ENCODE results near the gene CEP19. TPM values are rescaled to one million over a fixed set of nuclear protein-coding genes. Genes with fewer than 3 reads are reported as not detected.

The CEP19 gene
- total and polyA plus RNA-seq, 2 of the 8 experiments (the other 6 are each of a cell fraction or from before 2014, with no cell fraction given): 0.95 to 1.6 TPM

DNA sequence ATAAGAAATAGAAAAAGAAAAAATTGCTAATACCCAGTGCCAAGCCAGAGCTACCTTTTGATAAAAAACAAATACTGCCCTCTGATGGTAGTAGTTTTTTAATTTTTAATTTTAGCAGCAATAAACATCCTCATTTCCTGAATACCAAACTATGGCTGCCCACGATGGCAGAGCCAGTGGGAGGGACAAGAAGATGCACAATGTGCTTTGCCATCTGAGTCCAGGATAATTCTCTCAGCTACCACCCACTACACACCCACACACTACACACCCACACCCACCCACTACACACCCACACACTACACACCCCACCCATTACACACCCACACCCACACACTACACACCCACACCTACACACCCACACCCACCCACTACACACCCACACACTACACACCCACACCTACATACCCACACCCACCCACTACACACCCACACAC, 17.8 kb downstream of the CEP19 start (continued):
- TF ChIP-seq, protein P1, sequence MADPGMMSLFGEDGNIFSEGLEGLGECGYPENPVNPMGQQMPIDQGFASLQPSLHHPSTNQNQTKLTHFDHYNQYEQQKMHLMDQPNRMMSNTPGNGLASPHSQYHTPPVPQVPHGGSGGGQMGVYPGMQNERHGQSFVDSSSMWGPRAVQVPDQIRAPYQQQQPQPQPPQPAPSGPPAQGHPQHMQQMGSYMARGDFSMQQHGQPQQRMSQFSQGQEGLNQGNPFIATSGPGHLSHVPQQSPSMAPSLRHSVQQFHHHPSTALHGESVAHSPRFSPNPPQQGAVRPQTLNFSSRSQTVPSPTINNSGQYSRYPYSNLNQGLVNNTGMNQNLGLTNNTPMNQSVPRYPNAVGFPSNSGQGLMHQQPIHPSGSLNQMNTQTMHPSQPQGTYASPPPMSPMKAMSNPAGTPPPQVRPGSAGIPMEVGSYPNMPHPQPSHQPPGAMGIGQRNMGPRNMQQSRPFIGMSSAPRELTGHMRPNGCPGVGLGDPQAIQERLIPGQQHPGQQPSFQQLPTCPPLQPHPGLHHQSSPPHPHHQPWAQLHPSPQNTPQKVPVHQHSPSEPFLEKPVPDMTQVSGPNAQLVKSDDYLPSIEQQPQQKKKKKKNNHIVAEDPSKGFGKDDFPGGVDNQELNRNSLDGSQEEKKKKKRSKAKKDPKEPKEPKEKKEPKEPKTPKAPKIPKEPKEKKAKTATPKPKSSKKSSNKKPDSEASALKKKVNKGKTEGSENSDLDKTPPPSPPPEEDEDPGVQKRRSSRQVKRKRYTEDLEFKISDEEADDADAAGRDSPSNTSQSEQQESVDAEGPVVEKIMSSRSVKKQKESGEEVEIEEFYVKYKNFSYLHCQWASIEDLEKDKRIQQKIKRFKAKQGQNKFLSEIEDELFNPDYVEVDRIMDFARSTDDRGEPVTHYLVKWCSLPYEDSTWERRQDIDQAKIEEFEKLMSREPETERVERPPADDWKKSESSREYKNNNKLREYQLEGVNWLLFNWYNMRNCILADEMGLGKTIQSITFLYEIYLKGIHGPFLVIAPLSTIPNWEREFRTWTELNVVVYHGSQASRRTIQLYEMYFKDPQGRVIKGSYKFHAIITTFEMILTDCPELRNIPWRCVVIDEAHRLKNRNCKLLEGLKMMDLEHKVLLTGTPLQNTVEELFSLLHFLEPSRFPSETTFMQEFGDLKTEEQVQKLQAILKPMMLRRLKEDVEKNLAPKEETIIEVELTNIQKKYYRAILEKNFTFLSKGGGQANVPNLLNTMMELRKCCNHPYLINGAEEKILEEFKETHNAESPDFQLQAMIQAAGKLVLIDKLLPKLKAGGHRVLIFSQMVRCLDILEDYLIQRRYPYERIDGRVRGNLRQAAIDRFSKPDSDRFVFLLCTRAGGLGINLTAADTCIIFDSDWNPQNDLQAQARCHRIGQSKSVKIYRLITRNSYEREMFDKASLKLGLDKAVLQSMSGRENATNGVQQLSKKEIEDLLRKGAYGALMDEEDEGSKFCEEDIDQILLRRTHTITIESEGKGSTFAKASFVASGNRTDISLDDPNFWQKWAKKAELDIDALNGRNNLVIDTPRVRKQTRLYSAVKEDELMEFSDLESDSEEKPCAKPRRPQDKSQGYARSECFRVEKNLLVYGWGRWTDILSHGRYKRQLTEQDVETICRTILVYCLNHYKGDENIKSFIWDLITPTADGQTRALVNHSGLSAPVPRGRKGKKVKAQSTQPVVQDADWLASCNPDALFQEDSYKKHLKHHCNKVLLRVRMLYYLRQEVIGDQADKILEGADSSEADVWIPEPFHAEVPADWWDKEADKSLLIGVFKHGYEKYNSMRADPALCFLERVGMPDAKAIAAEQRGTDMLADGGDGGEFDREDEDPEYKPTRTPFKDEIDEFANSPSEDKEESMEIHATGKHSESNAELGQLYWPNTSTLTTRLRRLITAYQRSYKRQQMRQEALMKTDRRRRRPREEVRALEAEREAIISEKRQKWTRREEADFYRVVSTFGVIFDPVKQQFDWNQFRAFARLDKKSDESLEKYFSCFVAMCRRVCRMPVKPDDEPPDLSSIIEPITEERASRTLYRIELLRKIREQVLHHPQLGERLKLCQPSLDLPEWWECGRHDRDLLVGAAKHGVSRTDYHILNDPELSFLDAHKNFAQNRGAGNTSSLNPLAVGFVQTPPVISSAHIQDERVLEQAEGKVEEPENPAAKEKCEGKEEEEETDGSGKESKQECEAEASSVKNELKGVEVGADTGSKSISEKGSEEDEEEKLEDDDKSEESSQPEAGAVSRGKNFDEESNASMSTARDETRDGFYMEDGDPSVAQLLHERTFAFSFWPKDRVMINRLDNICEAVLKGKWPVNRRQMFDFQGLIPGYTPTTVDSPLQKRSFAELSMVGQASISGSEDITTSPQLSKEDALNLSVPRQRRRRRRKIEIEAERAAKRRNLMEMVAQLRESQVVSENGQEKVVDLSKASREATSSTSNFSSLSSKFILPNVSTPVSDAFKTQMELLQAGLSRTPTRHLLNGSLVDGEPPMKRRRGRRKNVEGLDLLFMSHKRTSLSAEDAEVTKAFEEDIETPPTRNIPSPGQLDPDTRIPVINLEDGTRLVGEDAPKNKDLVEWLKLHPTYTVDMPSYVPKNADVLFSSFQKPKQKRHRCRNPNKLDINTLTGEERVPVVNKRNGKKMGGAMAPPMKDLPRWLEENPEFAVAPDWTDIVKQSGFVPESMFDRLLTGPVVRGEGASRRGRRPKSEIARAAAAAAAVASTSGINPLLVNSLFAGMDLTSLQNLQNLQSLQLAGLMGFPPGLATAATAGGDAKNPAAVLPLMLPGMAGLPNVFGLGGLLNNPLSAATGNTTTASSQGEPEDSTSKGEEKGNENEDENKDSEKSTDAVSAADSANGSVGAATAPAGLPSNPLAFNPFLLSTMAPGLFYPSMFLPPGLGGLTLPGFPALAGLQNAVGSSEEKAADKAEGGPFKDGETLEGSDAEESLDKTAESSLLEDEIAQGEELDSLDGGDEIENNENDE (IDR thresholded peaks at IDR 0.05; ENCODE audit: insufficient replicate concordance, low read length): no peak
- no peak for TF ChIP-seq RAD21 (IDR thresholded peaks at IDR 0.05 in 1 of 2, conservative IDR thresholded peaks at IDR 0.05 in 1 of 2; ENCODE audit: low read depth in 2 of 2, low read length in 2 of 2)
